SK-N-SH (cell line): ENCODE results near the gene SELENOI. TPM values are rescaled to one million over a fixed set of nuclear protein-coding genes. Genes with fewer than 3 reads are reported as not detected.

ENCODE experiments used
- CTCF ChIA-PET: fragments of 300-600, 350-600 bp; formaldehyde crosslinking; extraction: SDS; loops from one replicate; lab custom pipeline; 2021; lab: Yijun Ruan, JAX
- POLR2A ChIA-PET: fragments of 350-600 bp; sonication (Branson Sonifier 250); formaldehyde crosslinking; extraction: SDS; loops from one replicate; lab custom pipeline; 2020; ENCODE audit warnings: antibody characterized with exemption, inconsistent platforms; lab: Yijun Ruan, JAX
- DNase-seq: peaks from one replicate; pipeline ENCODE4 v3.0.0; 2012
- H2AFZ ChIP-seq: fragments of 200-600 bp; sonication (generic); 2 replicates; pipeline ENCODE4 v1.8.1; 2016; ENCODE audit warnings: antibody characterized with exemption, mild to moderate bottlenecking, low read depth
- H3F3A ChIP-seq: fragments of 200-600 bp; sonication (generic); replicated peaks from 2 replicates; pipeline ENCODE3; 2016; ENCODE audit warnings: antibody characterized with exemption, mild to moderate bottlenecking; ENCODE audit not compliant: insufficient read depth
- H3K27ac ChIP-seq, 2 experiments: fragments of 200-500 bp in 1 of 2; fragments of 200-600 bp in 1 of 2; sonication (Bioruptor generic) in 1 of 2; sonication (generic), shearing (Covaris generic) in 1 of 2; 2 replicates each; pipeline versions ENCODE4 v1.5.1 to v1.6.1; 2014 to 2016; ENCODE audit warnings: low read depth in 2 of 2, inconsistent platforms in 1 of 2, low read length in 1 of 2, mild to moderate bottlenecking in 1 of 2, mixed read lengths in 1 of 2
- H3K27me3 ChIP-seq: fragments of 200-600 bp; sonication (generic), shearing (Covaris generic); 2 replicates; pipeline ENCODE4 v1.6.1; 2016; ENCODE audit warnings: mixed run types; ENCODE audit not compliant: insufficient read depth
- H3K36me3 ChIP-seq, 2 experiments: fragments of 200-500 bp in 1 of 2; fragments of 200-600 bp in 1 of 2; sonication (Bioruptor generic) in 1 of 2; sonication (generic) in 1 of 2; replicated peaks in 1 of 2; 2 replicates each; pipeline versions ENCODE3 to v1.5.1; 2014 to 2016; ENCODE audit warnings: low read length in 1 of 2, mild to moderate bottlenecking in 1 of 2; ENCODE audit not compliant: insufficient read depth in 2 of 2, control insufficient read depth in 1 of 2
- H3K4me1 ChIP-seq, 2 experiments: fragments of 200-500 bp in 1 of 2; fragments of 200-600 bp in 1 of 2; sonication (Bioruptor generic) in 1 of 2; sonication (generic), shearing (Covaris generic) in 1 of 2; 2 replicates each; pipeline versions ENCODE4 v1.5.1 to v1.6.1; 2014 to 2016; ENCODE audit warnings: low read depth in 1 of 2, low read length in 1 of 2, mixed run types in 1 of 2; ENCODE audit not compliant: insufficient read depth in 2 of 2, control insufficient read depth in 1 of 2
- H3K4me2 ChIP-seq: fragments of 200-600 bp; sonication (generic), shearing (Covaris generic); 2 replicates; pipeline ENCODE4 v1.6.1; 2017; ENCODE audit warnings: mixed run types
- H3K4me3 ChIP-seq, 2 experiments: fragments of 200-500 bp in 1 of 2; fragments of 200-600 bp in 1 of 2; sonication (Bioruptor generic) in 1 of 2; sonication (generic), shearing (Covaris generic) in 1 of 2; 2 replicates each; pipeline versions ENCODE4 v1.5.1 to v1.8.1; 2014 to 2016; ENCODE audit warnings: low read depth in 2 of 2, inconsistent platforms in 1 of 2, low read length in 1 of 2, mild to moderate bottlenecking in 1 of 2, mixed read lengths in 1 of 2, moderate library complexity in 1 of 2
- H3K79me2 ChIP-seq: fragments of 200-600 bp; sonication (generic); 2 replicates; pipeline ENCODE4 v1.8.1; 2017; ENCODE audit warnings: mild to moderate bottlenecking; ENCODE audit not compliant: insufficient read depth
- H3K9ac ChIP-seq: fragments of 200-600 bp; sonication (generic); 2 replicates; pipeline ENCODE4 v1.6.1; 2017; ENCODE audit warnings: mixed run types
- H3K9me2 ChIP-seq: fragments of 200-600 bp; sonication (generic); 2 replicates; pipeline ENCODE4 v1.6.1; 2017; ENCODE audit warnings: mixed run types
- H3K9me3 ChIP-seq: fragments of 200-600 bp; sonication (generic); 2 replicates; pipeline ENCODE4 v1.6.1; 2017; ENCODE audit warnings: mixed run types, mild to moderate bottlenecking, moderate library complexity
- H4K20me1 ChIP-seq: fragments of 200-600 bp; sonication (generic); 2 replicates; pipeline ENCODE4 v1.6.1; 2017; ENCODE audit warnings: mild to moderate bottlenecking, mixed run types; ENCODE audit not compliant: insufficient read depth
- EZH2phosphoT487 ChIP-seq: fragments of 200-600 bp; sonication (generic); IDR thresholded peaks from 2 replicates; pipeline ENCODE4 v1.6.1; 2017; ENCODE audit warnings: low read depth, mixed run types, mild to moderate bottlenecking, antibody characterized with exemption, moderate library complexity, borderline replicate concordance
- FOSL2 ChIP-seq: IDR thresholded peaks from 2 replicates; pipeline ENCODE4 v1.4.0; 2012; ENCODE audit warnings: low read depth, mild to moderate bottlenecking, moderate library complexity, borderline replicate concordance
- JUND ChIP-seq: IDR thresholded peaks from 2 replicates; pipeline ENCODE4 v1.4.0; 2012
- MEF2A ChIP-seq: IDR thresholded peaks from 2 replicates; pipeline ENCODE4 v1.4.0; 2012; ENCODE audit warnings: low read depth, borderline replicate concordance
- MXI1 ChIP-seq: IDR thresholded peaks from 2 replicates; pipeline ENCODE4 v1.6.1; 2012; ENCODE audit warnings: mild to moderate bottlenecking, low read depth, low read length, improper control_type of control experiment
- RCOR1 ChIP-seq: fragments of 150-350 bp; IDR thresholded peaks from 2 replicates; pipeline ENCODE4 v1.6.1; 2017; ENCODE audit warnings: antibody characterized with exemption, low read length
- SIN3A ChIP-seq: IDR thresholded peaks from 2 replicates; pipeline ENCODE4 v1.6.1; 2012; ENCODE audit warnings: low read depth, mild to moderate bottlenecking, low read length, moderate library complexity, borderline replicate concordance
- WGBS: methylation state at CpG from one replicate; pipeline ENCODE4 v1.1.6; 2017; ENCODE audit warnings: low lambda C conversion rate; 5-methylcytosine and 5-hydroxymethylcytosine counted together
- polyA plus RNA-seq, 3 experiments: library from polyadenylated mRNA; depleted of rRNA; stranded (reverse); fragments of >200 nt; gene quantifications; 2 replicates each; pipeline ENCODE4 v1.2.3, GENCODE V29; 2012
- TF ChIP-seq, protein P1 (sequence below): IDR thresholded peaks from 2 replicates; pipeline ENCODE4 v1.6.1; 2012; ENCODE audit warnings: mild to moderate bottlenecking, low read depth, low read length, moderate library complexity
- TF ChIP-seq, protein P2 (sequence below): IDR thresholded peaks from 2 replicates; pipeline ENCODE4; 2012

Gene SELENOI
- polyA plus RNA-seq, 1 of the 3 experiments (the other 2 are of a cell fraction): 4.4 TPM

DNA sequence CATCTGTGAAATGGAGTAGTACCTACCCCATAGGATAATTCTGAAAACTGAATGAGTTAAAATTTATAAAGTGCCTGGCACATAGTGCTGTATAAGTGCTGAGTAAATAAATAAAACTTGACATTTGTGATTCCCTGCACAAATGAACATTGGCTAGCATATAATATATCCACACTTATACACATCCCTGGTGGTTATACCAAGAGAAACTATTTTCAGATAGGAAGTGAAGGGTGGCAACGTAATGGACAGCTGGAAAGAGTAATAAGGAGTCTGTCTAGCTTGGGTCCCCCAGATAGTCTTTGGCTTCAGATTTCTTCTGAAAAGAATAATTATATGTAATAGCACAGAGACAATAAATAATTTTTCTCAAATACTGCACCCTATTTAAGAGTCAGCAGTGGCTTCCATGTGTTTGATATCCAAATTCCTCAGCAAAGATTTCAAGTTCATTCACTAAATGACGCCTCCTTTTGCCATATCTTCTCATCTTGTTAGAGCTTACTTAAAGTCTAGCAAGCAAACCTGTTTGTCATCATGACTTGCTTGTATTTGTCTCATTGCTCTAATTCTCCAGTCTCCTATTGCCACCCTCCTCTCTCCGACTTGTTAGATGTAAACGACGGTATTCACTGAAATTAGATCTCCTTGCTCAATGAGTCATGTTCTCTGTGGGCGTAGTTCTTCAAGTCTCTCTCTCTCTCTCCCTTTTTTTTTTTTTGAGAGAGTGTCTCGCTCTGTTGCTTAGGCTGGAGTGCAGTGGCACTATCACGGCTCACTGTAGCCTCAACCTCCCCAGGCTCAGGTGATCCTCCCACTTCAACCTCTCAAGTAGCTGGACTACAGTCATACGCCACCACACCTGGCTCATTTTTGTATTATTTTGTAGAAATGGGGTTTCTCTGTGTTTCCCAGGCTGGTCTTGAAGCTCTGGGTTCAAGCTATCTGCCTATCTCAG is 9.4 kb downstream of the SELENOI start:
- Histone ChIP-seq H3K36me3 (no peaks in the 10 kb centered on the region), H3F3A (peaks cover 6% of the 10 kb centered on the region), H3K9me3 (no peaks in the 10 kb centered on the region), H4K20me1 (peaks cover 17% of the 10 kb centered on the region), H3K4me2 (peak overlapping the region; percentile 32; the same call in 1 of the 2 replicates), H3K27ac (peak overlapping the region in 1 of 2 experiments; percentile 26; a peak in 2 of 4 replicates), H3K4me1 (peaks cover 0 to 16% of the 10 kb centered on the region in 2 experiments; a peak in 2 of 4 replicates), H2AFZ (no peak overlapping the region), H3K79me2 (peaks cover 98% of the 10 kb centered on the region), H3K4me3 (no peak overlapping the region), H3K9ac (no peak overlapping the region), H3K27me3 (no peaks in the 10 kb centered on the region), H3K9me2 (no peaks in the 10 kb centered on the region)
- DNase-seq: no peak
- POLR2A ChIA-PET: interaction anchor here (1.1 kb wide), 1 partner anchor 10 kb away, joined by 3 read pairs; the partner anchor contains the start of gene SELENOI
- CTCF ChIA-PET: interaction anchor here (0.8 to 3.6 kb wide), 6 partner anchors 8 to 223 kb away, joined by 3 to 12 read pairs (median 3); partner anchors contain the start of gene ADGRF3
- TF ChIP-seq FOSL2 (peak; percentile 91), EZH2phosphoT487 (no peak), JUND (peak; percentile 77), RCOR1 (no peak)
- TF ChIP-seq, protein P1, sequence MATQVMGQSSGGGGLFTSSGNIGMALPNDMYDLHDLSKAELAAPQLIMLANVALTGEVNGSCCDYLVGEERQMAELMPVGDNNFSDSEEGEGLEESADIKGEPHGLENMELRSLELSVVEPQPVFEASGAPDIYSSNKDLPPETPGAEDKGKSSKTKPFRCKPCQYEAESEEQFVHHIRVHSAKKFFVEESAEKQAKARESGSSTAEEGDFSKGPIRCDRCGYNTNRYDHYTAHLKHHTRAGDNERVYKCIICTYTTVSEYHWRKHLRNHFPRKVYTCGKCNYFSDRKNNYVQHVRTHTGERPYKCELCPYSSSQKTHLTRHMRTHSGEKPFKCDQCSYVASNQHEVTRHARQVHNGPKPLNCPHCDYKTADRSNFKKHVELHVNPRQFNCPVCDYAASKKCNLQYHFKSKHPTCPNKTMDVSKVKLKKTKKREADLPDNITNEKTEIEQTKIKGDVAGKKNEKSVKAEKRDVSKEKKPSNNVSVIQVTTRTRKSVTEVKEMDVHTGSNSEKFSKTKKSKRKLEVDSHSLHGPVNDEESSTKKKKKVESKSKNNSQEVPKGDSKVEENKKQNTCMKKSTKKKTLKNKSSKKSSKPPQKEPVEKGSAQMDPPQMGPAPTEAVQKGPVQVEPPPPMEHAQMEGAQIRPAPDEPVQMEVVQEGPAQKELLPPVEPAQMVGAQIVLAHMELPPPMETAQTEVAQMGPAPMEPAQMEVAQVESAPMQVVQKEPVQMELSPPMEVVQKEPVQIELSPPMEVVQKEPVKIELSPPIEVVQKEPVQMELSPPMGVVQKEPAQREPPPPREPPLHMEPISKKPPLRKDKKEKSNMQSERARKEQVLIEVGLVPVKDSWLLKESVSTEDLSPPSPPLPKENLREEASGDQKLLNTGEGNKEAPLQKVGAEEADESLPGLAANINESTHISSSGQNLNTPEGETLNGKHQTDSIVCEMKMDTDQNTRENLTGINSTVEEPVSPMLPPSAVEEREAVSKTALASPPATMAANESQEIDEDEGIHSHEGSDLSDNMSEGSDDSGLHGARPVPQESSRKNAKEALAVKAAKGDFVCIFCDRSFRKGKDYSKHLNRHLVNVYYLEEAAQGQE: no peak
- TF ChIP-seq, protein P2, sequence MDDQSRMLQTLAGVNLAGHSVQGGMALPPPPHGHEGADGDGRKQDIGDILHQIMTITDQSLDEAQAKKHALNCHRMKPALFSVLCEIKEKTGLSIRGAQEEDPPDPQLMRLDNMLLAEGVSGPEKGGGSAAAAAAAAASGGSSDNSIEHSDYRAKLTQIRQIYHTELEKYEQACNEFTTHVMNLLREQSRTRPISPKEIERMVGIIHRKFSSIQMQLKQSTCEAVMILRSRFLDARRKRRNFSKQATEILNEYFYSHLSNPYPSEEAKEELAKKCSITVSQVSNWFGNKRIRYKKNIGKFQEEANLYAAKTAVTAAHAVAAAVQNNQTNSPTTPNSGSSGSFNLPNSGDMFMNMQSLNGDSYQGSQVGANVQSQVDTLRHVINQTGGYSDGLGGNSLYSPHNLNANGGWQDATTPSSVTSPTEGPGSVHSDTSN: 0 out of 2 replicates have a peak, but pooled peaks have one; percentile 13
- 57% methylated on average over 9 of the region's 9 CpGs for WGBS

DNA sequence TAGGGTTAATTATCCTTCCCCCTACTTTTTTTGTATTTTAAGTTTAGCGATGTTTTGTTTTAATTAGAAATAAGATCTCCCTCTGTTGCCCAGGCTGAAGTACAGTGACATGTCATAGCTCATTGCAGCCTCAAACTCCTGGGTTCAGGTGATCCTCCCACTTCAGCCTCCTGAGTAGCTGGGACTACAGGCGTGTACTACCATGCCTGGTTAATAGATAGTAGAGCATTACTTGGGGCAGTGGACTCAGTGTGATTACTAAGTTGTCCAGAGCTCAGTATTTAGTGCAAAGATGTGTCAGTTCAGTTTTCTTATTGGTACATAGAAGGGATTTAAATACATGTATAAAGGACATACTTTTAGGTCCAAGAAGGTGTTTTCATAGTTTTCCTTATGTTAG is 10.2 kb downstream of the SELENOI start:
- H3K9me3 ChIP-seq: no peaks in the 10 kb centered on the region
- 0 out of 2 replicates have a peak overlapping the region, but pooled peaks have one; percentile 32 for H3K4me2 ChIP-seq
- CTCF ChIA-PET: interaction anchor here (0.8 to 3.6 kb wide), 4 partner anchors 9 to 222 kb away, joined by 3 to 12 read pairs (median 6); partner anchors contain the start of gene ADGRF3
- no peak overlapping the region for H2AFZ ChIP-seq
- H4K20me1 ChIP-seq: peaks cover 24% of the 10 kb centered on the region
- no peaks in the 10 kb centered on the region for H3K9me2 ChIP-seq
- H3K4me1 ChIP-seq: peaks cover 0 to 16% of the 10 kb centered on the region in 2 experiments; a peak in 2 of 4 replicates
- H3K27me3 ChIP-seq: no peaks in the 10 kb centered on the region
- H3K27ac ChIP-seq: no peak overlapping the region
- H3F3A ChIP-seq: peaks cover 6% of the 10 kb centered on the region
- no peaks in the 10 kb centered on the region for H3K36me3 ChIP-seq
- H3K79me2 ChIP-seq: peaks cover 94% of the 10 kb centered on the region
- TF ChIP-seq SIN3A: no peak
- no peak for TF ChIP-seq MEF2A
- no peak for TF ChIP-seq MXI1
- TF ChIP-seq, all 33 proteins: peak for 0
- POLR2A ChIA-PET: interaction anchor here (1.1 kb wide), 1 partner anchor 10 kb away, joined by 3 read pairs; the partner anchor contains the start of gene SELENOI
- Histone ChIP-seq H3K9ac (no peak overlapping the region), H3K4me3 (no peak overlapping the region)
- no peak for DNase-seq
- 98% methylated on average over 2 of the region's 2 CpGs for WGBS
